ENCODE measurements around the gene CTTNBP2NL. TPM values are rescaled to one million over a fixed set of nuclear protein-coding genes. Genes with fewer than 3 reads are reported as not detected.
"Not testable (repeated sequence)": the region's sequence is repeated elsewhere in the genome, so short reads cannot be mapped to it uniquely, and the experiment has no call there.

CTTNBP2NL gene
- total RNA-seq, 2 experiments from 2014 or later: 1.0 to 1.4 TPM

DNA sequence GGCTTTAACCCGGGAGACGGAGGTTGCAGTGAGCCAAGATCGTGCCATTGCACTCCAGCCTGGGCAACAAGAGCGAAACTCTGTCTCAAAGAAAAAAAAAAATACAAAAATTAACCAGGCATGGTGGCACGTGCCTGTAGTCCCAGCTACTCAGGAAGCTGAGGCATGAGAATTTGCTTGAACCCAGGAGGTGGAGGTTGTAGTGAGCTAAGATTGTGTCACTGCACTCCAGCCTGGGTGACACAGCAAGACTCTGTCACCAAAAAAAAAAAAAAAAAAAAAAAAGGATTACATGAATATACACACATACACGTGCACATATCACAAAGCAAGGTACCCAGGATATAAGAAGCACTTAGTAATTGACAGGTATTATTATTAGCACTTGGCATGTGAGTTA is 4.7 kb downstream of the CTTNBP2NL start:
- intact Hi-C loops (cut with micrococcal nuclease); H3K4me3 Mint-ChIP-seq; H3K36me3 Mint-ChIP-seq (ENCODE audit: low read depth); H3K27me3 Mint-ChIP-seq (ENCODE audit: low read depth); H3K27ac Mint-ChIP-seq; H3K9me3 Mint-ChIP-seq; DNase-seq: not testable (repeated sequence)
- peaks cover 11% of the 10 kb centered on the region for H3K4me1 Mint-ChIP-seq (ENCODE audit: low read depth)
- CTCF ChIA-PET: interaction anchor here (0.6 to 1.9 kb wide), 2 partner anchors 9 to 279 kb away, joined by 3 to 11 read pairs; no protein-coding TSS in a partner anchor

DNA sequence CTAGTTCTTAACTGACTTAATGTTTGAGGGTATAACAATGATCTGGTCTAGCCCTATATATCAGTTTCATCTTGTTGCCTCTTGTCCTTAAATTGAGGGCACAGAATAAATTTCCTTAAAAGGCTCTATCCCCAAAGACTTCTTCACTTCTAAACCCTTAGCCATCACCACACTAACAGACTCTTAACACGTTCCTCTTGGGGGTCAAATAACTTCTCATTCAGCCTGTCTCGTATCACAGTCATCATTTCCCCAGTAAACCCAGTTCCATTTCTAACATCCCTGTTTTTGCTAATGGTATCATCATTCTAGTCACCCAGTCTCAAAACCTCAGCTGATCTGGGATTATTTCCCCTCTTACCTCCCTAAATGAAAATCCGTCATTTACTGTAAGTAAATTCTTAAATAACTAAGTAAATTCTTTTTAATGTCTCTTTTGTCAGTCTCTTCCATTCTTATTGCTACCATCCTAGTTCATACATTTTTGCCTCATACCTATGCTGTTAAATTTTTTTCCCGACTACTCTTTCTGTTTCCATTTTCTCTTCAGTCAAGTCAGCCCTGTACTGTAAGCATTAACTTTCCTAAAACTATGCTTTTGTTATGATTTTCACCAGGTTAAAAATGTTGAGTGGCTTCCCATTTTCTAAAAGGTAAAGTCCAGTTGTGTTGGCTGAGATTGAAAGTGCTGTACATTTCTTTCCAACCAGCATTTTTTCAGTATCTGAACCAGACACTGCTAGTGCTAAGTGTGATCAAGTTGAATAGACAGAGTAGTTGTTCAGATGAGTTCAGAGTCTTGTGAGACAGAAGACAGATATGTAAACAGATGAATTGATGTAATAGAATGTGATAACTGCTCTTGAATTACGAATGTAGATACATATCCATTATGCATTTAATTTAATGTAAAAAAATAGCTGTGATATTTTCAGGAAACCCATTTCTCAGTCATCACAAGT is 6.9 kb downstream of the CTTNBP2NL start:
- Mint-ChIP-seq H3K36me3 (ENCODE audit: low read depth) (no peaks in the 10 kb centered on the region), H3K27me3 (ENCODE audit: low read depth) (no peaks in the 10 kb centered on the region), H3K27ac (no peak overlapping the region), H3K9me3 (no peaks in the 10 kb centered on the region), H3K4me1 (ENCODE audit: low read depth) (peaks cover 4% of the 10 kb centered on the region), H3K4me3 (no peak overlapping the region)
- CTCF ChIA-PET: interaction anchor here (1.2 kb wide), 1 partner anchor 11 kb away, joined by 3 read pairs; no protein-coding TSS in a partner anchor
- DNase-seq: no peak
- intact Hi-C loops (cut with micrococcal nuclease): no loop called here

DNA sequence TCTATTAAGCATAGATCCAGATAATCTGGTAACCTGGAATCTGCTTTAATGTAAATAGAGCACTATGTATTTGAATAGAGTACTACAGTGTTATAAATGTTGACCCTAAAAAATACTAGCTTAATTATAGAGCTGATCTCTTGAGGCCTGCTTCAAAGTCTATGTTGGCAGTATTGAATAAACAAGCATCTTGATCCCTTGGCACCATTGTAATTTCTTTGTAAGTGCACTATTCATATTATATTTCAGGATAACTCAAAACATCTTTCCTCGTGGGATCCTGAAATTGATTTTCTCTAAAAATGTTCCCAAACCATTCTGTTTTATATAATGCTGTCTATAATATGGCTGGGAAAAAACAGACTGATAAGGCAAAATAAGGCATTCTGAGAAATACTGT is 10.8 kb downstream of the CTTNBP2NL start:
- CTCF ChIA-PET: no interaction called here
- no peaks in the 10 kb centered on the region for H3K36me3 Mint-ChIP-seq (ENCODE audit: low read depth)
- H3K27ac Mint-ChIP-seq: no peak overlapping the region
- intact Hi-C loops (cut with micrococcal nuclease): no loop called here
- no peak overlapping the region for H3K4me3 Mint-ChIP-seq
- no peaks in the 10 kb centered on the region for H3K9me3 Mint-ChIP-seq
- no peaks in the 10 kb centered on the region for H3K27me3 Mint-ChIP-seq (ENCODE audit: low read depth)
- DNase-seq: no peak
- peaks cover 4% of the 10 kb centered on the region for H3K4me1 Mint-ChIP-seq (ENCODE audit: low read depth)

DNA sequence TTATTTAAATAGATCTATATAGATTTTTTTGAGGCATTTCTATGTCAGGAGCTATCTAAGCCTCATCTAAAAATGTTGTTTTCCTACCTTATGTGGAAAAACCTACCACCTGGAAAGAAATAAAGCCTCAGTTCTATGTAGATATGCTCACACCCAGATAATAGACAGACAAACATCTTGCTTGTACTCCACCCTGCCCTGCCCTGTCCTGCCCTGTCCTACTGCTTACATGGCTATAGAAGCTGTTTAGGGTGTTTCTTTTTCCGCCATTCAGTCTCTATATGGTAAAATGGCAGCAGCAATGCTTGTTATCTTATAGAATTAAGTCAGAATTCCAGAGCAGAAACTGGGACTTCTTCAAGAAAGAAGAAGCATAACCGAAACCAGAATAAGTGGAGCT is 13.4 kb downstream of the CTTNBP2NL start:
- H3K9me3 Mint-ChIP-seq: no peaks in the 10 kb centered on the region
- no peak overlapping the region for H3K27ac Mint-ChIP-seq
- CTCF ChIA-PET: no interaction called here
- no peak for DNase-seq
- no peak overlapping the region for H3K4me3 Mint-ChIP-seq
- no peaks in the 10 kb centered on the region for H3K27me3 Mint-ChIP-seq (ENCODE audit: low read depth)
- no peaks in the 10 kb centered on the region for H3K36me3 Mint-ChIP-seq (ENCODE audit: low read depth)
- no peaks in the 10 kb centered on the region for H3K4me1 Mint-ChIP-seq (ENCODE audit: low read depth)
- intact Hi-C loops (cut with micrococcal nuclease): no loop called here

DNA sequence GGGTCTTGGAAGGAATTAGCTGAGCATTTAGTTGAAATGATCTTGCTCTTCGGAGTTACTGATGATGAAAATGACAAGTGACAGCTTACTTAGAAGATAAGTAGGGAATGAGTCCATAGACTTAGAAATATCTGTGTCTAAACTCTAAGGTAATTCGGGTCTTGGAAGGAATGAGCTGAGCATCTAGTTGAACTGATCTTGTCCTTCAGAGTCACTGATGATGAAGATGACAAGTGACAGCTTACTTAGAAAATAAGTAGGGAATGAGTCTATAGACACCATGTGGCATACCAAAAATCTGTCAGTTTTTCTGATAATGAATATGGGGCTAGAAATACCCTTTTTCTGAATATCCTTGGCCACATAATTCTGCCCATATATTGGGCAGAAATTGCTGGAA is 14.7 kb downstream of the CTTNBP2NL start:
- intact Hi-C loops (cut with micrococcal nuclease): no loop called here

DNA sequence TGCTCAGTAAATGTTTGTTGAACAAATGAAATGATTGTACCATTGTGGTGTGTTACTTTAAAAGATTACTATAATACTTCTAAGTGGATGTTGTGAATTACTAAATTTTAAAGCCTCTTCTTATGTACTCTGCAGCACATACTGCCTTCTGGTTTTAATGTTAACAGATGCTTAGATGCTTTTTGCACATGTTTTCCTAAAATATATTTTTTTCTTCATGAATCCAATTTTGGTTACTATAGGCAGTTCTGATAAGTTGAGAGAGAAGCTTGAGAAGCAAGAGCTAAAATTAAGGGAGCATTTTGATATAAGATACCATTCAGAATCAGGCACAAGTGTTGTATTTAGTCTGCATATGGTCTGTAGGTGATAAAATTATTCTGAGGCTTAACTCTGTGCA is 21.3 kb downstream of the CTTNBP2NL start:
- Mint-ChIP-seq H3K27me3 (ENCODE audit: low read depth) (no peaks in the 10 kb centered on the region), H3K9me3 (no peaks in the 10 kb centered on the region), H3K27ac (no peak overlapping the region), H3K36me3 (ENCODE audit: low read depth) (no peaks in the 10 kb centered on the region), H3K4me3 (no peak overlapping the region), H3K4me1 (ENCODE audit: low read depth) (no peaks in the 10 kb centered on the region)
- intact Hi-C loops (cut with micrococcal nuclease): no loop called here
- no peak for DNase-seq
- CTCF ChIA-PET: interaction anchor here (1.3 kb wide), 1 partner anchor 26 kb away, joined by 3 read pairs; no protein-coding TSS in a partner anchor

More for the DNA sequence above, 14.7 kb downstream of the CTTNBP2NL start:
- Mint-ChIP-seq H3K27ac (no peak overlapping the region), H3K36me3 (ENCODE audit: low read depth) (no peaks in the 10 kb centered on the region), H3K4me1 (ENCODE audit: low read depth) (no peaks in the 10 kb centered on the region), H3K9me3 (no peaks in the 10 kb centered on the region), H3K4me3 (no peak overlapping the region), H3K27me3 (ENCODE audit: low read depth) (no peaks in the 10 kb centered on the region)
- no peak for DNase-seq
- CTCF ChIA-PET: interaction anchor here (1.0 kb wide), 1 partner anchor 19 kb away, joined by 3 read pairs; no protein-coding TSS in a partner anchor

DNA sequence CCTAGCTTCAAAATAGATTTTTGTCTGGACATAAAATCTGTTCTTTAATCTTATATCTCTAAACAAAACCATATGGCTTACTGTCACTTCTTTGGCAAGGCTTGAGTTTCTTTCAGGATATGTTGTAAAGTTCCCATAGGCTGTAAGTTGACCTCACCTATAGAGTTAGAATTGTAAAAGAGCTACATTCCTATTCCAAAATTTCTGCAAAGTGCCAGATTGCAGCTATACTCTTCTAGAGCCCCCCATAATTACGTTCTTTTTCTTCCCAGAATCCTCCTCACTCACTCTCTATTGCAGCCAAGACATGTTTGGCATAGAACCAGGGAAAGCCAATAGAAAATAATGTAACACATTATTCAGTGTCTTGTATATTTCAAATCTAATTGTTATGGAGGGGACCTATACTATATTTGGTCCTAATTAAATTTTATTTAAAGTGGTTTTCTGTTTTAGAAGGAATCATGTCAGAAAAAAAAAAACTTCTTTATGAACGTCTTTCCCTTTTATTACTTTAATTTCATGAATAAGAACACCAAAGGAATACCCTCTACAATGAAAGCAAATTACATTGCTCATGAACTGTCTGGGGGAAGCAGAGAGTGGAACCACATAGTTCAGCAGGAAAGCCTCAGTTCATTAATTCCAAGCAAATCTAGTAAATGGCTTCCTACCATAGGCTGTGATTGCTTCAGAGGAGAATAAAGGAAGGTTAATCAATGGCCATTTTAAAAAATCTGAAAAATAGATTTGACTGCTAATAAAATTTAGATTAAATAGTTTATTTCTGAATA is 22.3 kb downstream of the CTTNBP2NL start:
- CTCF ChIA-PET: interaction anchor here (1.3 kb wide), 1 partner anchor 27 kb away, joined by 3 read pairs; no protein-coding TSS in a partner anchor

DNA sequence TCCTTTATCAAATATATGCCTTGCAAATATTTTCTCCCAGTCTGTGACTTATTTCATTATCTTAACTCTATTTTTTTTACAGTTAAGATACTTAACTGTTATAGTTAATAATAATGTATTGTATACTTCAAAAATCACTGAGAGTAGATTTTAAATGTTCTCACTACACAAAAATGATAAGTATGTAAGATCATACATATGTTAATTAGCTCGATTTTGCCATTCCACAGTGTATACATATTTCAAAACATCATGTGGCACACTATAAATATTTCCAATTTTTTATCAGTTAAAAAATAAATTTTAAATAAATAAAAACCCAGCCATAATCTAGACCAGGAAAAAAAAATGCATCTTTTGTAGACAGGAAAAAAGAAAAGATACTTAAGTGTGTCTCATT is 27.2 kb downstream of the CTTNBP2NL start:
- intact Hi-C loops (cut with micrococcal nuclease): no loop called here

More for the DNA sequence above, 22.3 kb downstream of the CTTNBP2NL start:
- no peak for DNase-seq
- Mint-ChIP-seq H3K4me1 (ENCODE audit: low read depth) (no peaks in the 10 kb centered on the region), H3K27me3 (ENCODE audit: low read depth) (no peaks in the 10 kb centered on the region), H3K9me3 (no peaks in the 10 kb centered on the region), H3K27ac (no peak overlapping the region), H3K36me3 (ENCODE audit: low read depth) (no peaks in the 10 kb centered on the region), H3K4me3 (no peak overlapping the region)
- intact Hi-C loops (cut with micrococcal nuclease): no loop called here

DNA sequence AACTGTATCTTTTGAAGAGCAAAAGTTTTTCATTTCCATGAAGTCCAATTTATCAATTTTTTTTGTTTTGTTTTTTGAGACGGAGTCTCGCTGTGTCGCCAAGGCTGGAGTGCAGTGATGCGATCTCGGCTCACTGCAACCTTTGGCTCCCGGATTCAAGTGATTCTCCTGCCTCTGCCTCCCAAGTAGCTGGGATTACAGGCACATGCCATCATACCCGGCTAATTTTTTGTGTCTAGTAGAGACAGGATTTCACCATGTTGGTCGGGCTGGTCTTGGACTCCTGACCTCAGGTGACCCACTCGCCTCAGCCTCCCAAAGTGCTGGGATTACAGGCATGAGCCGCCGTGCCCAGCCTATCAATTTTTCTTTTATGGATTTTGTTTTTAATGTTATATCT is 27.7 kb downstream of the CTTNBP2NL start:
- H3K9me3 Mint-ChIP-seq; H3K27ac Mint-ChIP-seq; H3K4me3 Mint-ChIP-seq; H3K36me3 Mint-ChIP-seq (ENCODE audit: low read depth); H3K27me3 Mint-ChIP-seq (ENCODE audit: low read depth); H3K4me1 Mint-ChIP-seq (ENCODE audit: low read depth); intact Hi-C loops (cut with micrococcal nuclease); DNase-seq; CTCF ChIA-PET: not testable (repeated sequence)

More for the DNA sequence above, 27.2 kb downstream of the CTTNBP2NL start:
- peaks cover 4% of the 10 kb centered on the region for H3K27me3 Mint-ChIP-seq (ENCODE audit: low read depth)
- H3K4me3 Mint-ChIP-seq: no peak overlapping the region
- no peak overlapping the region for H3K27ac Mint-ChIP-seq
- no peaks in the 10 kb centered on the region for H3K4me1 Mint-ChIP-seq (ENCODE audit: low read depth)
- H3K9me3 Mint-ChIP-seq: no peaks in the 10 kb centered on the region
- CTCF ChIA-PET: no interaction called here
- no peaks in the 10 kb centered on the region for H3K36me3 Mint-ChIP-seq (ENCODE audit: low read depth)
- no peak for DNase-seq

DNA sequence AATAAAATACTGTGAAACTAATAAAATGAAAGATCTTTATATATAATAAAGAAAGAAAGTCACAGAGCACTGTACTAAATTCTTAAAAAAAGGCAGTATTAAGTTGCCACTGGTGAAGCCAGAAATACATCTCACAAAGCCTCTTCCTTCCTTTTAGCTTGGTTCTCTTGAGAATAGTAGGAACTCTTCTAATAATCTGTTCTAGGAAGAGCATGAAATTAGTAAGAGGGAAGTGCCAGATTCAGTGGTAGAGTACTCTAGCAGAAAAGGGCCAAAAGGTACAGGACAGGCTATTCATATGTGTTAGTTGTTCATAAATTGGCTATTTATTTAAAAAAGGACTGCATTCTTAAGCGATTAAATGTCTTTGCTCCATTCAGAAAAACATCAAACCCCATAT is 33.7 kb downstream of the CTTNBP2NL start:
- Mint-ChIP-seq H3K27me3 (ENCODE audit: low read depth) (no peaks in the 10 kb centered on the region), H3K9me3 (no peaks in the 10 kb centered on the region), H3K36me3 (ENCODE audit: low read depth) (no peaks in the 10 kb centered on the region), H3K4me1 (ENCODE audit: low read depth) (no peaks in the 10 kb centered on the region), H3K27ac (no peak overlapping the region), H3K4me3 (no peak overlapping the region)
- intact Hi-C loops (cut with micrococcal nuclease): no loop called here
- DNase-seq: no peak
- CTCF ChIA-PET: interaction anchor here (0.7 to 1.4 kb wide), 2 partner anchors 72 to 291 kb away, joined by 3 read pairs; no protein-coding TSS in a partner anchor

DNA sequence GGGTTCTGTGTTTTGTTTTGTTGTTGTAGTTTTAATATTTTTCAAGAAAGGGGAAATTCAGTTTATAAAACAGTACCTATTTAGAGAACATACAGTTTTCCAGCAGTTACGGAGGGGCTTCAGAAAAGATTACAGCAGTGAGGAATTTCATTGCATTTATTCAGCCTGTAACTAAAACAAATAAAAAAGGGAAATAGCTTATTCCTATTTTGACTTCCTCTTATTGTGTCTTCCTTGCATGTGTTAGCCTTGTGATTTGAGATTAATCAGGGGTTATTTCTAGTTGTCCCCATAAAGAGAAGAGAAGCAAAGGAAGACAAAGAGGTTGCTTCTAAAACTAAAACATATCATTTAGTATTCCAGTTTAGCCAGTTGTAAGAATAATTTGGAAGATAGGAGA is 35.0 kb downstream of the CTTNBP2NL start:
- no peaks in the 10 kb centered on the region for H3K4me1 Mint-ChIP-seq (ENCODE audit: low read depth)
- intact Hi-C loops (cut with micrococcal nuclease): no loop called here
- no peak for DNase-seq
- no peaks in the 10 kb centered on the region for H3K36me3 Mint-ChIP-seq (ENCODE audit: low read depth)
- H3K4me3 Mint-ChIP-seq: no peak overlapping the region
- H3K27ac Mint-ChIP-seq: no peak overlapping the region
- CTCF ChIA-PET: interaction anchor here (1.1 to 1.4 kb wide), 3 partner anchors 8 to 73 kb away, joined by 3 to 4 read pairs (median 3); no protein-coding TSS in a partner anchor
- H3K27me3 Mint-ChIP-seq (ENCODE audit: low read depth): no peaks in the 10 kb centered on the region
- no peaks in the 10 kb centered on the region for H3K9me3 Mint-ChIP-seq

DNA sequence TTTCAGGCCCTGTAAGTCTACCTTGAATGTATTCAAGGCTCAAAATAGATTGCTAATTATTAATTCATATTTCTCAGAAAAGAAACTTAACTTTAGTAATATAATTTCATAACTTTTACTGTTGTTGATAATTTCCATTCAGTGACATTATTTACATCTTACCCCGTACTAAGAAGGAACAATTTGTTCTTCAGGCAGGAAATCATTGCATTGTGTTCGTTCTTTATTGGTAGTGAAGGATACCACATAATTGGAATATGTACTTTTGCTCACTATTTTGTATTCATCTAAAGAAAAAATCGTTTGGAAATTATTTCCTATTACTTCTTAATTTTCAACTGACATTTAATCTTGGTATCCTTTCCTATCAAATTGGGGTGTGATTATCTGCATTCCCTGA is 39.4 kb downstream of the CTTNBP2NL start:
- no peak for DNase-seq
- intact Hi-C loops (cut with micrococcal nuclease): no loop called here
- no peaks in the 10 kb centered on the region for H3K9me3 Mint-ChIP-seq
- CTCF ChIA-PET: no interaction called here
- no peaks in the 10 kb centered on the region for H3K27me3 Mint-ChIP-seq (ENCODE audit: low read depth)
- no peaks in the 10 kb centered on the region for H3K36me3 Mint-ChIP-seq (ENCODE audit: low read depth)
- no peak overlapping the region for H3K4me3 Mint-ChIP-seq
- H3K4me1 Mint-ChIP-seq (ENCODE audit: low read depth): no peaks in the 10 kb centered on the region
- H3K27ac Mint-ChIP-seq: no peak overlapping the region

Measured in activated naive CD4-positive, alpha-beta T cell treated with anti-CD3 and anti-CD28 coated beads for 36 hours (primary cell).